SW480 (cell line): ENCODE measurements around the gene PRAMEF20.

ENCODE experiments used
- DNase-seq: peaks from one replicate; pipeline ENCODE4 v3.0.0-alpha.2; 2016; ENCODE audit warnings: low spot score

PRAMEF20 gene

GRCh38 chr1:13462682-13463081 lies 52.4 kb downstream of the PRAMEF20 start:
- no peak for DNase-seq

GRCh38 chr1:13465515-13465914 lies 55.3 kb downstream of the PRAMEF20 start:
- DNase-seq: no peak

GRCh38 chr1:13469343-13469742 lies 59.1 kb downstream of the PRAMEF20 start:
- peak; percentile 44 for DNase-seq
